ENCODE data around the gene UBE2F. TPM values are rescaled to one million over a fixed set of nuclear protein-coding genes. Genes with fewer than 3 reads are reported as not detected.

UBE2F gene
- total RNA-seq, 4 donors from 2014 or later = 38.8 to 61.5 (median 45.1) TPM

- TF ChIP-seq CTCF (IDR thresholded peaks at IDR 0.05; ENCODE audit: low read depth) = no peak
These were observed 117.9 kb downstream of the UBE2F start for GRCh38 chr2:238084761-238085160.

GRCh38 chr2:238085899-238086298 is 119.1 kb downstream of the UBE2F start:
- no peak for TF ChIP-seq CTCF (IDR thresholded peaks at IDR 0.05; ENCODE audit: low read depth)

- TF ChIP-seq CTCF (IDR thresholded peaks at IDR 0.05; ENCODE audit: low read depth) = no peak
These were observed 120.4 kb downstream of the UBE2F start for GRCh38 chr2:238087211-238087610.

GRCh38 chr2:238090887-238091286 is 124.1 kb downstream of the UBE2F start:
- TF ChIP-seq CTCF (IDR thresholded peaks at IDR 0.05; ENCODE audit: low read depth) = no peak

- no peak for TF ChIP-seq CTCF (IDR thresholded peaks at IDR 0.05; ENCODE audit: low read depth)
These were observed 124.7 kb downstream of the UBE2F start for GRCh38 chr2:238091436-238092060.

Small RNA genes lying within 50 kb of the gene (small RNA-seq; reads per million reads assigned to genes)
- not detected for gene RNU6-1333P

Other genes starting within 250 kb of the UBE2F start
- gene RBM44, start 168.2 kb upstream of the UBE2F start, total RNA-seq = 1 to 10 TPM in 3 of 4 donors, under 1 TPM in 1; 0.38 to 2.6 (median 1.7) TPM
- 1 to 10 TPM in 3 of 4 donors, not detected in 1; 1.5 to 5.6 (median 2.9) TPM for gene RAMP1, start 107.4 kb upstream of the UBE2F start, total RNA-seq
- 10 to 100 TPM in 2 of 4 donors, 1 to 10 TPM in 2; 8.5 to 16.0 (median 11.2) TPM for gene SCLY, start 94.0 kb downstream of the UBE2F start, total RNA-seq
- under 1 TPM in 2 of 4 donors, not detected in 2; 0.22 to 0.68 TPM for gene ESPNL, start 133.3 kb downstream of the UBE2F start, total RNA-seq
- 1 to 10 TPM in 1 of 4 donors, under 1 TPM in 3; 0.65 to 1.9 (median 0.78) TPM for gene KLHL30, start 171.7 kb downstream of the UBE2F start, total RNA-seq
- under 1 TPM in 1 of 4 donors, not detected in 3; 0.85 TPM for gene ERFE, start 192.0 kb downstream of the UBE2F start, total RNA-seq
- 10 to 100 TPM; 27.2 to 48.0 (median 37.2) TPM for gene ILKAP, start 236.7 kb downstream of the UBE2F start, total RNA-seq

Measured in subcutaneous adipose tissue (tissue), 4 donors.